Prostate gland (tissue), 2 donors: ENCODE measurements around the gene TSC22D3. TPM values are rescaled to one million over a fixed set of nuclear protein-coding genes. Genes with fewer than 3 reads are reported as not detected.
"Not testable (repeated sequence)": the region's sequence is repeated elsewhere in the genome, so short reads cannot be mapped to it uniquely, and the experiment has no call there.

Source experiments
- DNase-seq: peaks from one replicate; pipeline ENCODE4 v3.0.0-alpha.2; 2019; ENCODE audit warnings: low spot score
- H3K27ac ChIP-seq, 2 donors: fragments of 200-600 bp; sonication (generic); 2 replicates each; pipeline ENCODE4 v1.5.1; 2017 to 2019
- H3K27me3 ChIP-seq: fragments of 200-600 bp; sonication (generic); replicated peaks from 2 replicates; pipeline ENCODE4 v1.5.1; 2019; ENCODE audit not compliant: insufficient read depth
- H3K36me3 ChIP-seq, 2 donors: fragments of 200-600 bp; sonication (generic); 1 replicate in 1 of 2; 2 replicates in 1 of 2; pipeline versions ENCODE4 v1.5.1 to v1.8.1; 2017 to 2019
- H3K4me1 ChIP-seq: fragments of 200-600 bp; sonication (generic); replicated peaks from 2 replicates; pipeline ENCODE4 v1.5.1; 2019
- H3K4me3 ChIP-seq, 2 donors: fragments of 200-600 bp; sonication (generic); 2 replicates each; pipeline ENCODE4 v1.5.1; 2017 to 2019
- H3K9me3 ChIP-seq: fragments of 200-600 bp; sonication (generic); 2 replicates; pipeline ENCODE4 v1.5.1; 2017
- POLR2A ChIP-seq: fragments of 450-650 bp; IDR thresholded peaks from one replicate; pipeline ENCODE4 v1.6.1; 2016; ENCODE audit warnings: antibody characterized with exemption, mild to moderate bottlenecking
- POLR2AphosphoS5 ChIP-seq: sonication (generic); formaldehyde crosslinking; IDR thresholded peaks from one replicate; pipeline ENCODE4 v1.6.1; 2017; ENCODE audit warnings: antibody characterized with exemption
- WGBS: methylation state at CpG from one replicate; pipeline ENCODE4 v1.1.5; 2018; 5-methylcytosine and 5-hydroxymethylcytosine counted together
- intact Hi-C: fragments of 100-400 bp; cut with DNase I; formaldehyde crosslinking; loops from one replicate; pipeline ENCODE4 v1.14.2; 2022
- total RNA-seq, 2 donors: library from RNA; depleted of rRNA; stranded (reverse); fragments of >200 nt; gene quantifications; one replicate each; pipeline ENCODE4 v1.1.0, GENCODE V29; 2016
- TF ChIP-seq, protein P1 (sequence below), 4 experiments: fragments of 200-600 bp in 2 of 4; fragments of 450-650 bp in 2 of 4; sonication (generic) in 2 of 4; IDR thresholded peaks; 1 replicate in 3 of 4; 2 replicates in 1 of 4; pipeline ENCODE4 v1.5.1; 2016 to 2019; ENCODE audit warnings: antibody characterized with exemption in 4 of 4, mild to moderate bottlenecking in 2 of 4, moderate library complexity in 2 of 4

Gene TSC22D3
- 1,000 to 10,000 TPM in 1 of 2 donors, 100 to 1,000 TPM in 1; 480 to 1,164 TPM for total RNA-seq

DNA sequence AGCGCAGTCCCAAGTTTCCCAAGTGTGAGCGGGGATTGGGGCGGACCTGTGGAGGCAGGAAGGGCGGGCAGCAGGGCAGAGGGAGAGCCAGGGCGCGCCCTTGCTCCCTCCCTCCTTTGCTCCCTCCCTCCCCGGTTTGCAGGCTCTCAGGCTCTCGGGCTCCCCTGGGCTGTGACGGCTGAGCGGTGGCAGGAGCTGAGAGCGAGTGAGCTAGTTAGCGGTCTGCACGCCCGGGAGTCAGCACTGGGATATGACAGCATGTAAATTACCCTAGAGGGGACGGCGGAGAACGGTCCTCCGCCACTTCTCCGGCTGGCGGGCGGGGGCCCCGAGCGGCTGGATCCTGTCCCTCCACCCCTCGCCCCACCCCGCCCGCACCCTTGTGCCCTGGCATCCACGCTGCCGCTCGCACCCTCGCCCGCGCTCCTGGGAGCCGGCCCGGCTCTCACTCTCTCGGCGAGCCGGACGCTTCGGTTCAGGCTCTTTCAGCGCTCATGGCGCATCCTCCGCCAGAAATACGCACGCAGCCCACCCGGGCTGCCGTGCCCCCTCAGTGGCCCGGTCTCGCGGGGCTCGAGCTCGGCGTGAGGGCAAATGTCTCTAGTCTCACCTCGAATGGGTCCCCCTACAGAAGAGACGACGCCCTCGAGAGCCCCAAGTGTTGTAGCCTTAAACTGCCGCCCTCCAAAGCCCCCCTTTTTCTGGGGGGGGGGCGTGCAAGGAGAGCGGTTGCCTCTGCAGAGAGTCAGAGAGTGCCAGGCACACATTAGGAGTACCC, at the start of gene TSC22D3:
Gene TSC22D3, minus strand, starts transcription at position 54 of the 778 bp plus-strand sequence. CDS start 368 bp downstream, outside the sequence.
- Histone ChIP-seq H3K27ac (peak within 1 kb of the TSS; percentile 88 to 90), H3K27me3 (no peaks in the 10 kb centered on the region), H3K4me1 (no peaks in the 10 kb centered on the region), H3K36me3 (no peaks in the 10 kb centered on the region), H3K4me3 (peak within 1 kb of the TSS; percentile 38 to 47), H3K9me3 (no peaks in the 10 kb centered on the region)
- intact Hi-C loops, result loop anchor here (2.0 to 10.0 kb wide), 4 partner anchors 57 to 771 kb away; partner anchors contain the start of gene MORC4
- WGBS, result 0% methylated on average over 31 of the region's 59 CpGs
- TF ChIP-seq POLR2A (peak; percentile 14), POLR2AphosphoS5 (no peak)
- TF ChIP-seq, protein P1, sequence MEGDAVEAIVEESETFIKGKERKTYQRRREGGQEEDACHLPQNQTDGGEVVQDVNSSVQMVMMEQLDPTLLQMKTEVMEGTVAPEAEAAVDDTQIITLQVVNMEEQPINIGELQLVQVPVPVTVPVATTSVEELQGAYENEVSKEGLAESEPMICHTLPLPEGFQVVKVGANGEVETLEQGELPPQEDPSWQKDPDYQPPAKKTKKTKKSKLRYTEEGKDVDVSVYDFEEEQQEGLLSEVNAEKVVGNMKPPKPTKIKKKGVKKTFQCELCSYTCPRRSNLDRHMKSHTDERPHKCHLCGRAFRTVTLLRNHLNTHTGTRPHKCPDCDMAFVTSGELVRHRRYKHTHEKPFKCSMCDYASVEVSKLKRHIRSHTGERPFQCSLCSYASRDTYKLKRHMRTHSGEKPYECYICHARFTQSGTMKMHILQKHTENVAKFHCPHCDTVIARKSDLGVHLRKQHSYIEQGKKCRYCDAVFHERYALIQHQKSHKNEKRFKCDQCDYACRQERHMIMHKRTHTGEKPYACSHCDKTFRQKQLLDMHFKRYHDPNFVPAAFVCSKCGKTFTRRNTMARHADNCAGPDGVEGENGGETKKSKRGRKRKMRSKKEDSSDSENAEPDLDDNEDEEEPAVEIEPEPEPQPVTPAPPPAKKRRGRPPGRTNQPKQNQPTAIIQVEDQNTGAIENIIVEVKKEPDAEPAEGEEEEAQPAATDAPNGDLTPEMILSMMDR (IDR thresholded peaks at IDR 0.05), result peak in 2 of 4 experiments; percentile 26 to 52
- peak; percentile 74 for DNase-seq

DNA sequence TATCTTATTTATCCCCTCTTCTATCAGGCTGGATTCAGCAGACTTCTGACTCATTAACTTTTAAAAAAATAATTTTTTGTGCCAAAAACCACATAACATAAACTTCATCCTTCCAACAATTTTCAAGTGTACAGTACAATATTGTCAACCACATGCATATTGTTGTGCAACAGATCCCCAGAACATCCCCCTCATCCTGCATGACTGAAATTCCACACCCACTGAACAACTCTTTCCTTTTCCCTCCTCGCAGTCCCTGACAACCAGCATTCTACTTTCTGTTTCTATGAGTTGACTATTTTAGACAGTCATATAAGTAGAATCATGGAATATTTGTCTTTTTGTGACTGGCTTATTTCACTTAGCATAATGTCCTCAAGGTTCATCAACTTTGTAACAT, 47.9 kb upstream of the TSC22D3 start:
- WGBS, result 25% methylated on average over 1 of the region's 1 CpG
- intact Hi-C loops, result no loop called here

GRCh38 chrX:107823042-107823441, 47.5 kb upstream of the TSC22D3 start:
- TF ChIP-seq POLR2A (no peak), POLR2AphosphoS5 (no peak)
- TF ChIP-seq, protein P1 (IDR thresholded peaks at IDR 0.05), result no peak
- WGBS, result 84% methylated on average over 2 of the region's 2 CpGs
- Histone ChIP-seq H3K27me3 (no peaks in the 10 kb centered on the region), H3K27ac (no peak overlapping the region), H3K36me3 (no peaks in the 10 kb centered on the region), H3K9me3 (no peaks in the 10 kb centered on the region), H3K4me1 (no peaks in the 10 kb centered on the region), H3K4me3 (no peak overlapping the region)
- no peak for DNase-seq
- intact Hi-C loops, result no loop called here

More for the DNA sequence above, 47.9 kb upstream of the TSC22D3 start:
- Histone ChIP-seq H3K36me3 (no peaks in the 10 kb centered on the region), H3K4me1 (no peaks in the 10 kb centered on the region), H3K27ac (no peak overlapping the region), H3K27me3 (no peaks in the 10 kb centered on the region), H3K9me3 (no peaks in the 10 kb centered on the region), H3K4me3 (no peak overlapping the region)
- TF ChIP-seq POLR2A (no peak), POLR2AphosphoS5 (no peak)
- TF ChIP-seq, protein P1 (IDR thresholded peaks at IDR 0.05), result no peak
- DNase-seq, result no peak

DNA sequence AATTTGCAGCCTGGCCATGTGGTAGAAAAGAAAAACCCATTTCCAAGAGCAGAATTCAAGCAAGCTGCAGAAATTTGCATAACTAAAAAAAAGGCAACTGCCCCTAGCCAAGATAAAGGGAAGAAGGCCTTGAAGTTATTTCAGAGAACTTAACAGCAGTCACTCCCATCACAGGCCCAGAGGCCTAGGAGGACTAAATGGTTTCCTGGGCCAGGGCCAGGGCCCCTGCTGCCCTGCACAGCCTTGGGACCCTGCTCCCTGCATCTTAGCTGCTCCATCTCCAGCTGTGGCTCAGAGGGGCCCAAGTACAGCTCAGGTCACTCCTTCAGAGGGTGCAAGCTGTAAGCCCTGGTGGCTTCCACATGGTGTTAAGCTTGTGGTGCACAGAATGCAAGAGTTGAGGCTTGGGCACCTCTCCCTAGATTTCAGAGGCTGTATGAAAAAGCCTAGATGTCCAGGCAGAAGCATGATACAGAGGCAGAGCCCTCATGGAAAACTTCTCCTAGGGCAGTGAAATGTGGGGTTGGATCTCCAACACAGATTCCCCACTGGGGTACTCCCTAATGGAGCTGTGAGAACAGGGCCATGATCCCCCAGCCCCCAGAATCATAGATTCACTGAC, 43.4 kb upstream of the TSC22D3 start:
- Histone ChIP-seq H3K27ac (no peak overlapping the region), H3K4me3 (no peak overlapping the region), H3K4me1 (no peaks in the 10 kb centered on the region), H3K36me3 (no peaks in the 10 kb centered on the region), H3K9me3 (no peaks in the 10 kb centered on the region), H3K27me3 (no peaks in the 10 kb centered on the region)
- no peak for DNase-seq
- intact Hi-C loops, result no loop called here
- TF ChIP-seq POLR2AphosphoS5 (no peak), POLR2A (no peak)
- TF ChIP-seq, protein P1 (IDR thresholded peaks at IDR 0.05), result no peak

DNA sequence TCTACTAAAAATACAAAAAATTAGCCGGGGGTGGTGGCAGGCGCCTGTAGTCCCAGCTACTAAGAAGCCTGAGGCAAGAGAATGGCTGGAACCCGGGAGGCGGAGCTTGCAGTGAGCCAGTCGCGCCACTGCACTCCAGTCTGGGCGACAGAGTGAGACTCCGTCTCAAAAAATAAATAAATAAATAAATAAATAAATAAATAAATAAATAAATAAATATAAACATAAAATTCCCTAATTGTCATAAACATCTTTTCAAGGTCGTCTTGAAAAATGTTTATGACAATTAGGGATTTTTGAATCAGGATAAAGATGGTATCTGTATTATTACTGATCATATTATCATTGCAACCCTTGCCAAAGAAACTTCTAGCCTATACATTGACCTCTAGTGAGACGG, 34.5 kb upstream of the TSC22D3 start:
- H3K4me3 ChIP-seq, H3K27ac ChIP-seq, H3K4me1 ChIP-seq, DNase-seq, H3K27me3 ChIP-seq, intact Hi-C loops, H3K36me3 ChIP-seq, H3K9me3 ChIP-seq: not testable (repeated sequence)
- 96% methylated on average over 10 of the region's 10 CpGs for WGBS
